Measurements from ENCODE around the gene COPS9.

The COPS9 gene

DNA sequence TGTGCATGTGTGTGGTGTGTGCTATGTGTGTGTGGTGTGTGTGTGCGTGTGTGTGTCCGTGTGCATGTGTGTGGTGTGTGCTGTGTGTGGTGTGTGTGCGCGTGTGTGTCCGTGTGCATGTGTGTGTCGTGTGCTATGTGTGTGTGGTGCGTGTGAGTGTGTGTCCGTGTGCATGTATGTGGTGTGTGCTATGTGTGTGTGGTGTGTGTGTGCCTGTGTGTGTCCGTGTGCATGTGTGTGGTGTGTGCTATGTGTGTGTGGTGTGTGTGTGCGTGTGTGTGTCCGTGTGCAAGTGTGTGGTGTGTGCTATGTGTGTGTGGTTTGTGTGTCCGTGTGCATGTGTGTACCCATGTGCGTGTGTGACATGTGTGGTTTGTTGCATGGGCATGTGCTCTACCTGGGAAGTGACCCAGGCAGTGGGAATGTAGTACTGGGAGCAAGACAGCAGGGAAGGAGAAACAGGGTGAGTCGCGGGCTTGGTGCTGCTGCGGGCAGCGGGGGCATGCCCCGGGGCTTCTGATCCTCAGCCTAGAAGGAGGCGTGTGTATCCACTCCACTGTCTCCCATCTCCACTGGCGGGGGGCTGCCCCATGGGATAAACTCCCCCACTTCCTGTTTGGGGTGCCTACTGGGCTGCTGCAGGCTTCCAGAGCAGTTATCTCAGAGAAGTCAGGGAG lies 11.9 kb upstream of the COPS9 start:
- no peak for DNase-seq (ENCODE audit: low read depth)

DNA sequence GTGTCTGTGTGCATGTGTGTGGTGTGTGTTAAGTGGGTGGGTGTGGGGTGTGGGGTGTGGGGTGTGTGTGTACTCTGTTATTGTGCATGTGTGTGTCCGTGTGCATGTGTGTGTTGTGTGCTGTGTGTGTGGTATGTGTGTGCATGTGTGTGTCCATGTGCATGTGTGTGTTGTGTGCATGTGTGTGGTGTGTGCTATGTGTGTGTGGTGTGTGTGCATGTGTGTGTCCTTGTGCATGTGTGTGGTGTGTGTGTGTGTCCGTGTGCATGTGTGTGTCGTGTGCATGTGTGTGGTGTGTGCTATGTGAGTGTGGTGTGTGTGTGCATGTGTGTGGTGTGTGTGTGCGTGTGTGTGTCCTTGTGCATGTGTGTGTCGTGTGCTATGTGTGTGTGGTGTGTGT lies 11.3 kb upstream of the COPS9 start:
- DNase-seq (ENCODE audit: low read depth): no peak

DNA sequence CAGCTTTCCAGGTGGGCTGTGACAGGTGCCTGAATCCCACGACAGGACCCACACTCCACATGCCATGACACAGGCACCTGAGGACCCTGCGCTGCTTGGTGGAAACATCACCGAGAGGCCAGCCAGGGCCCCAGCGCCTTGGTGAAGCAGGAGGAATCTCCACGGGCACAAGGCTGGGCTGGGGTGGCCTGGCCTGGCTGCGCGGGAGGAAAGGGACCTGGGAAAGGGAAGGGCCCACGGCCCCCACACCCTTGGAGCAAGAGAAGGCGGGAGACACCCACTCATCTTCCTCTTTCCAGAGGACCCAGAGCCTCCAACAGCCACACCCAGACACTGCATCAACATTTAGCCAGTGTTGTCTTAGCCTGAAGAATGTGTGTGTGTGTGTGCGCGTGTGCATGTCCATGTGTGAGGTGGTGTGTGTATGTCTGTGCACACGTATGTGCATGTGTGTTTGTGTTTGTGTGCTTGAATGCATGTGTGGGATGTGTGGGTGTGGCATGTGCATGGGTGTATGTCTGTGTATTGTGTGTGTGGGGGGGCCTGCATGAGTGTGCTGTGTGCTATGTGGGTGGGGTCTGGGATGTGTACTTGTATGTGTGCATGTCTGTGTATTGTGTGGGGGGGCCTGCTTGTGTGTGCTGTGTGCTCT lies 10.6 kb upstream of the COPS9 start:
- no peak for DNase-seq (ENCODE audit: low read depth)

DNA sequence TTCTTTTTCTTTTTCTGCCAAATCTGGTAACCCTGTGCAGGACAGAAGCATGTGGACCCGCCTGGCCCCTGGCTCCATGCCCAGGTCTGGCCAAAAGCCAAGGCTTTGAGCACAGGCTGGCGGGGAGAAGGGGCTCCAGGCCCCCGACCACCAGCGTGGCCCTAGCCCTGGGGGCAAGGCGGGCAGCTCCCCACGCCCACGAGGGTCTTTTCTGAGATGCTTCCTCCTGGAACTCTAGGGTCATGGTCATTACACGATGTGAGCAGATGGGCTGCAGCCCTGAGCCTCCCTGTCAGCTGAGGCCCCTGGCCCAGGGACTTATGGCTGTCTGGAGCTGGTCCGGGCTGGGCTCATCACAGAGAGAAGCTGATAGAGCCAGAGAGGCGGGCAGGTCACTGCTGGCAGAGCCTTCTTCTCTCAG lies 10.0 kb upstream of the COPS9 start:
- DNase-seq (ENCODE audit: low read depth): no peak

DNA sequence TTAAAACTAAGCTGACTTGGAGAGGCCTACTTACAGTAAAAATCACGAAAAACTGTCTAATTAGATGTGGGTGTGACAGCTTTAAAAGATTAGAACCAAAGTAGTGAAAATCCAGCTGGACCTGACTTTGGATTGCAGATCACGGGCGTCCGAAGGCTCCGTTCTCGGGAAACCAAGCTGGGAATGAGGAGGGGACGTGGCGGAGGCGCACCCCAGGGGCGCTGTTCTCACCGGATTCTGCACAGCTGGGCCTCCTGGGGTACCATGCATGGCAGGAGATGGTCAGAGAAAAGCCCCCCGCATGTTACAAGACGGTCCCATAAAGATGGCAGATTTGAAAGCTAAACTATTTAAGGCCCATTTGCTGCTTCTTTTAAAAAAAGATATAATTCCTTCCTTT lies 9.4 kb upstream of the COPS9 start:
- DNase-seq (ENCODE audit: low read depth): no peak

DNA sequence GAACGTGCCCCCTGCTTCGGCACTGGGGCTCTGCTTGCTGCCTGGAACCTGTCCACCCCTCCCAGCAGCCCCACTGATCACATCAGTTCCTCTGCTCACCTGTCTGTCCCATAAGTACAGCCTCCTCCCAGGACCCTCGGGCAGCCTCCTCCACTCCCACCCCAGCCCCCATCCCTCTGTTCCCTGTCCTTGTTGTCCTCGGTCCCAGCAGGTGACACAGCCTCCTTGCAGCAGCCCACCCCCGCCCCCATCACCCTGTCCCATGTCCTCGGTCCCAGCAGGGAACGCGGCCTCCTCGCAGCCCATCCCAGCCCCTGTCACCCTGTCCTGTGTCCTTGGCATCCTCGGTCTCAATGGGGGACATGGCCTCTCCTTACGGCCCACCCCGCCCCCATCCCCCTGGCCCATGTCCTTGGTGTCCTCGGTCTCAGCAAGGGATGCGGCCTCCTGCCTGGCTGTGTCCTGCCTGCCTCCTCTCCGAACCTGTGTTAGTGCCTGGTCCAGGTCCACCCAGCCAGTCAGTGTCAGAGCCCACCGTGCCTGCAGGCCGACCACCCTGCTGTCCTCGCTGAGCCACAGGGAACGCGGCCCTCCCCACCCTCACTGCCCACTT lies 8.7 kb upstream of the COPS9 start:
- DNase-seq (ENCODE audit: low read depth): no peak

DNA sequence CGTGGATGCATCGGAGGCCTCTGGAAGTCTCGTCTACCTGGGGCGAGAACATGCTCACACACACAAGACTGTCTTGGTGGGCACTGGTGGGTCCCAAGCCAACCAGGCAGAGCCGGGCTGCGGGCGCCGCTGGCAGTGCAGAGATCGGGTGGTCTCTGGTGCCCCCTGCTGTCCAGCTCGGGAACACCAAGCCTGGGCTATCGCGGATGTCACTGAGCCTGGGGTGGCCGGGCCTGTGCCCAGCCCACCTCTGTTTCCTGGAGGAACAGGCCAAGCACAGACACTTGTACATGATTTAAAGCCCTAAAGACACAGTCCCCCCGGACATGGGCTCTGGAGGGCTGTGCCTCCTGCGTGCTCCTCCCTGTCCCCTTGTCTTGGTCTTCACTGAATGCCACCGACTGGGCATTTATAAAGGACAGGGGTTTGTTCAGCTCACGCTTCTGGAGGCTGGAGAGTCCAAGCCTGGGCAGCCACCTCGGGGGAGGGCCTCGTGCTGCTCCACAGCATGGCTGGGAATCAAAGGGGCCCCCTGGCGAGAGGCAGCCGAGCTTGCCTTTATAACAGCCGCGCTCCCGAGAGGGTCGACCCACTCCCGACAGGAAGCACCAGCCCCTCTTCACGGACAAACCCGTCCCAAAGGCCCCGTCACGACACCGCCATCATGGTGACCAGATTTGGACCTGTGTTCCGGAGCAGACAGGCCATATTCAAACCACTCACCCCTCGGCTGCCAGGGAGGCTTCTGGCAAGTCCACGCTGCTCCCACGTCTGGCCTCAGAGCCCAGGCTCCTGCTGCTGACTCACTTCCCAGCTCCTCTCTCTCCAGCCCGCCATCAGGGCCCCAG lies 7.9 kb upstream of the COPS9 start:
- DNase-seq (ENCODE audit: low read depth): peak; percentile 67

DNA sequence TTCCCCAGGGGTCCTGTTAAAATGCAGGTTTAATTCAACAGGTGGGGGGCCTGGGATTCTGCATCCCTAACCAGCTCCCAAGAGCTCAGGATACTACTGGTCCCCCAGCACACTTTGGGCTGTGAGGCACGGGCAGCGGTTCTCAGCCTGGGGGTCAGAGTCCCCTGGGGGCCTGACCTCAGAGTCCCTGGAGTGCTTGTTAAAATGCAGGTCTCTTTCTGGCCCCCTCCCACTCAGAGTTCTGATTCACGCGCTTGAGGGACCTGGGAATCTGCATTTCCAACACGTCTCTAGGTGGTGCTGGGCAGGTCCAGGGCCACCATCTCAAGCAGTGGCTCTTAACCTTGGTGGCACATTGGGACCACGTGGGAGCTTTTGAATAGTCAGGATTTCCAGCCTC lies 7.2 kb upstream of the COPS9 start:
- no peak for DNase-seq (ENCODE audit: low read depth)

DNA sequence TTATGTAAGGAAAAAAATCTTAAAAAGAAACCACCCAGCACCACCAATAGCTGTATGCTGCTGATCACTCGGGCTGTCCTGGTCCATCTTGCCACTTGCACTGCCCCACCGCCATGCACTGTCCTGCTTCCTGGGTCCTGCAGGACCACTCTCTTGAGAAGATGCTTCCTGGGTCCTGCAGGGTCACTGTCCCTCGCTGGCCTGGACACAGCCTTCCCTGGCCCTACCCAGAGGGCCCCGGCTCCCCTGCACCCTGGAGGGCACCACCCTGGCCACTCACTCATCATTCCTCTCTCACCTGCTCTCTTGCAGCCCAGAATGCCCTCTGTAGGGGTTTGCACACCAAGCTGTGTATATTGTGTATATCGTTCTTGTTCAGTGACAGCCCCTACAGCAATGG lies 6.8 kb upstream of the COPS9 start:
- DNase-seq (ENCODE audit: low read depth): no peak

DNA sequence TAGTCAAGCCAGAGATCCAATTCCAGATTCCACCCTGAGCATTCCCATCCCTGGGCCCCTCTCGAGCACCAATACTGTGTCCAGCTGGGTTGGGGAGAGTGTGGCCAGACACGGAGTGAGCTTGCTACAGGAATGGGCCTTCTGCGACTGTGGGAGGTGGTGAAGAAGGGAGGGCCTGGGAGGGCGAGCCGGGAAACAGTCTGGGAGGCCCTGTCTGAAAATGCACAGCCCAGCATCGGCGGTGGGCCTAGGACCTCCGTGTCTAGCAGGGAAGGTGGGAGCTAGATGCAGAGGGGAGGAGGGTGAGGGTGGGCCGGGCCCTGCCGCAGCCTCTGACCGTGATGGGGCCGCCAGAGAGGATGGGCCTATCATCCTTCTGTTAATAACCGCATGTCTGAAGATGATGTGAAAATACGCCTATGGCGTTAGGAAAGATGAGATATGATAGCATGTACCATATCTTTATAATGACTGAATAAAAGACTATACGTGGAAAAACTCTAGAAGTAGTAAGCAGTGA lies 6.2 kb upstream of the COPS9 start:
- DNase-seq (ENCODE audit: low read depth): no peak

DNA sequence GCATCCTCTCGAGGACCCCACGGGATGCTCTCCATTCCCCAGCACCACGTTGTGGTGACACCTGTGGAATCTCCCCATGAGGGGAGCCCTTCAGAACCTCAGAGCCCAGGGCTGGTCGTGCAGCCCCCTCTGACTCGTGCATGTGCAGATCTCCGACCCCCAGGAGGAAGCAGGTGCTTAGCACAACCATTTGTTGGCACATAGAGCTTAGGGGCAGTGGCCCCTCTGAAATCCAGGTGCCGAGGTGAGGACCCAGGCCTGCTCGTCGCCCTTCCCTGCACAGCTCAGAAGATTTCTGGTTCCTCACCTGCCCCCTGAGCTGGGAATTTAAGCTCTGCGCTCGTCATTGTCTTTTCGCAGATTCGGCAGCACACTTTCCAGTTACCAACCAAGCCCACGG lies 5.6 kb upstream of the COPS9 start:
- no peak for DNase-seq (ENCODE audit: low read depth)

DNA sequence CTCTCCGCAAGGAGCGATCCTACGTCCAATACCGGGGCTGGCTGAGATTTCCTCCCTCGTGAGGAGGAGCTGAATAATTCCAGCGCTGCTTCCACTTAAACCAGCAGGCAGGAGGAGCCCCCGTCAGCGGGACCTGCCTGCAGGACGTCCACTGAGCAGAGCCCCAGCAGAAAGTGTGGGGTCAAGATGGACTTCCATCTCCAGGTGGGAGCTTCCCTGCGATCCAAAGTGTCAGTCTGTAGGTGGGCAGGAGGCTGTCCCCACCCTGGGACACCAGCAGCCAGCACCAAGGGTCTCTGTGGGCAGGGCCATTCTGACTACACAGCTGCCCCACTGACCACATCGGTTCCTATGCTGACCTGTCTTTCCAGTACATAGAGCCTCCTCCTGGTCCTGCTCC lies 4.8 kb upstream of the COPS9 start:
- no peak for DNase-seq (ENCODE audit: low read depth)

DNA sequence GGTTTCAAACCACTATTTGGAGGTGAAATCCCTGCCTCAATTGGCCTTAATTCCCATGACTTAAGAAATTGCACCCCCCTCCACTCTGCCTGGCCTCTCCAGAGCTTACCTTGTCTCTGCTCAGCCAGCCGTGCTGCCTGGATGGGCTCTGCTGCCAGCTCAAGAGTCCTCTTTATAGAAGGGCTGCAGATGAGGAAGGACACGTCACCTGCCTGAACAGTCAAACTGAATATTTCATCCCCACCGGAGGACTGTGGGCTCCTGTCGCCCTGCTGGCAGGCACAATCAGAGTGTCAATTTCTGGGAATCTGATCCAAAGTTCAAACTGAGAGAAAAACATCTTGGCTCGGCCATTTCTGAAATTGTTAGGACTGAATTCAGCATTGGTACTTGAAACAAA lies 4.4 kb upstream of the COPS9 start, which contains the start of gene OTOS:
TSS of gene OTOS (minus strand) at position 148 of the 400 bp plus-strand sequence. CDS start 332 bp downstream, outside the sequence.
- no peak for DNase-seq (ENCODE audit: low read depth)

DNA sequence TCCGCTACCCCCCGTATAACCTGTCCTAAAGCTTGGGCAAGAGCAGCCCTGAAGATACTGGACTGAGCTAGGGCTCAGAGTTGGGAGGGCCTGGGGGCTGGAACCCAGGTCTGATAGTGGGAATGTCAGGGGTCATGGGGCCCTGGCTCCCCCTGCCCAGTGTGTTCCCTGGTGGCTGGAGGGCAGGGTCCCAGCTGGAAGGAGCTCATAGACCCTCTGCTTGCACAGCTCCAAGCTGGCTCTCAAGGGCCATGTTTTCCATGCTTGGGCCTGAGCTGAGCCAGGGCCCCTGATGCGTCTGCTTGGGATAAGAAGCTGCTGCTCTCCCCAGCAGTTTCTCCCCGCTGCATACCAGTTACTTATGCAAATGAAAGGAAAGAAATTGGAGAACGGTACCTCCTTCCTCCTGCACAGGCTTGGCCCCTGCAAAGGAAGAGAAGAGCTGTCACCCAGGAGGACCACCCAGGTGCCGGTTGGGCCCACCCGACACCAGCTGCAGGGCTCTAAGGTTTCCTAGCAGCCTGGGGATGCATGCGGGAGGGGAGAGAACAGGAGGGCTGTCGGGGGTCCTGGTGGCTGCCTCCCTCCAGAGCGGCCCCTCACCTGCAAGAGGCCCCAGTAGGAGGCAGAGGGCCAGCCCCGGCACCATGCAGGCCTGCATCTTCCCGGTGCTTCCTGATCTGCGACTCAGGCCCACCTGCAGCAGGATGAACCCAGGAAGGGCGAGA lies 3.7 kb upstream of the COPS9 start:
- no peak for DNase-seq (ENCODE audit: low read depth)

DNA sequence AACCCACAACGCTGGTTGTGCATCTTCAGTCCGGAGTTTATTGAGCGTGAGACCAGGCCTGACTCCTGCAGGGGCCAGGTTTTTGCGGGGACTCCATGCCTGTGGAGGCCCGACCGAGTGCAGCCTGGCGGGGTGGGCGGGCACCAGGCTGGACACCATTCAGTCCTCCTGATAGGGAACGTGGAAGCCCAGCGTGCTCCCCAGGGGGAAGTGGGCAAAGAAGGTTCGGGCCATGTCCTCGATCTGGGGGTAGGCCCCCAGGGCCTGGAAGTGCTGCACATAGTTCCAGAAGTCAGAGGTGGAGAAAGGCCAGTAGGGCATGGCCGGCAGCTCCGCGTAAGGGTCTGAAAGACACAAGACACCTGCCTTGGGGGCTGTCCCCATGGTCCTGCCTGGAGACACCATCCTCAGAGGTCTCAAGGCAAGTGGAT lies 2.9 kb upstream of the COPS9 start:
- DNase-seq (ENCODE audit: low read depth): no peak

DNA sequence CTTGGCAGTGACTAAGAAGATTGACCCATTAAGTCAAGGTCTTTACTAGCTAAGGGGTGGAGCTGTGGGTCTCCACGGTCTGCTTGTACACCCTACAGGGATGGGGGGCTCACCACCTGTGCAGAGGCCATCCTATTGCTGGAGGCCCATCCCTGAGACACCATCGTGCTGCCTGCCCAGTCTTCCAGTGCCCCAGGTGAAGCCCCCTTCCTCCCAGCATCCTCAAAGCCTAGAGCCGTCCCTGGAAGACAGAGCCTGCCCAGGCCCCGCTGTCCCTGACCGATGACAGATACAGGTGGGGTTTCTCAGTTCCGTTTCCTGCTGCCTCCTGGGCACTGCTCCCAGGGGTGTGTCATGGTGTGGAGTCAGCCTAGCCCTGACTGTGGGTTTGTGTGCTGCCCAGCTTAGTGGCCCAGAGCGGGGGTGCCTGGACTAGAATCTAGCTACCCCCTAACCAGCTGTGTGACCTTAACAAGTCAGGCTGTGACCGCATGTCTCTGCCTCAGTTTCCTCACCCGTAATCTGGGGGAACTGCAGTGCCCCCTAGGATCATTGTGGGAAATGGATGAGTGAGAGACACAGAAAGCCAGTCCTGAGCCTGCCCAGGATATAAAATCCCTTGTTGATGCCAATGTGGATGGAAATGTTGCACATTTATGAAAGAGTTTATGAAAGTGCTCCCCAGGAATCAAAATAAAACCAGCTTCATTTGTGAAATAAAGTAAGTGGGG lies 2.3 kb upstream of the COPS9 start:
- DNase-seq (ENCODE audit: low read depth): no peak

DNA sequence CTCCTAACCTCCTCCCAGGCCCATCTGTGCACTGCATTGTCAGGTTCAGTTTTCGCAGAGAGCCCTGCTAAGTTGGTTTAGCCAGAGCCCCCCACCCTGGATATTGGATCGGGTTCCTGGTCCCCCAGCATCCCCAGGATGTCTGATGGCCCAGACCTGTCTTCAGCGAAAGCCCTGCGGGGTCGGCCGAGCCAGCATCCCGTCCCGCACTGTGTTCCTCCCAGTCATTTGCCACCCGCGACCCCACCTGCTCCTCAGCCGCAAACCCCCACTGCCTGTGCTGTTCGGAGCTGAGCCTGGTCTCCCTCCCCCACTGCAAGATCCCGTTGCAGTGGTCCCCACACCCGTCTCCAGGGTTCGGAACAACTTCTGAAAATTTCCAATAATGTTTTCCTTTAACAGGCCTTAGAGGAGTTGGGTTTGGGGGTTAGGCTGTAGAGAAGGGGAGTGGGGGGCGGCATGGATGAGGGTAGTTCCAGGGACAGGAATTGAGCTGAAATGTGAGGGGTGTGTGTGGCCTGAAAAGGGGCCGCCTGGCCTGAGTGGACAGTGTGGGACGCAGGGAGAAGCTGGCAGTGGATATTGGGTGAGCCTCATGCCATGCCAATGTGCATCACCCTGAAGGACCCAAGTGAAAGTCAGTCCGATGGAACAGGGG lies 1.6 kb upstream of the COPS9 start:
- no peak for DNase-seq (ENCODE audit: low read depth)

DNA sequence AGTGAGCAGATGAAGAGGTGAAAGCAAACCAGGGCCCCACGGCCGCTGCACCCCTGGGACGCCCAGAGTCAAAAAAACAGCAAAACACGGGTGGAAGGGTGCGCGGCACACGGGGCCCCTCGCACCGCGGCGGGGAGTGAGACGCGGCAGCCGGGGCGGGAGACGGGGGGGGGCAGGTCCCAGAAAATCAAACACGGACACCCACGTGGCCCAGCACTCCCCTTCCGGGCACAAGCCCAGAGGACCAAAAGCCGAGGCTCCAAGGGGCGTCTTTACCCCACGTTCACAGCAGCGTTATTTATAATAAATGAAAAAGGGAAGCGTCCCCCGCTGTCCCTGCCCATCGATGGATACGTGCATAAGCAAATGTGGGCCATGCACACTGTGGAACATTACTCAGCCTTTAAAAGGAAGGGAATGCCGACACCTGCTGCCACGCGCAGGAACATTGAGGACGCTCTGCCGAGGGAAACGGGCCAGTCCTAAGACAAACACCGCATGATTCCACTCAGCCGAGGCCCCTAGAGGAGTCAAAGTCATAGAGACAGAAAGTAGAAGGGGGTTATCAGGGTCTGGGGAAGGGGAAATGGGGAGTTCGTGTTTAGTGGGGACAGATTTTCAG lies 677 bp upstream of the COPS9 start:
- DNase-seq (ENCODE audit: low read depth): no peak

DNA sequence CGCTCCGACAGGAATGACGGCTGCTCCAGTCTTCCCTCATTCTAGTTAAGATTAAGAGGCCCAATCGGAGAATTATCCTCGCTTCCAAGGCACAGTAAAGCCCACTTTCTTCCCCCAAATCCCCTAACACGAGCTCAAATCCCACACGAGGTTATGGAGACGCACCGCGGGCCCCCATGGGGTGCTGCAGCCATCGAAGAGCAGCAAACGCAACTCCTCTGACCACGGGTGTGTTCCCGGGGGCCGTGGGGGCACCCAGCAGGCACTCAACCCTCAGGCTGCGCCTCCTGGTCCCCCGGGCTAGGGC lies 446 bp downstream of the COPS9 start:
- DNase-seq (ENCODE audit: low read depth): no peak

DNA sequence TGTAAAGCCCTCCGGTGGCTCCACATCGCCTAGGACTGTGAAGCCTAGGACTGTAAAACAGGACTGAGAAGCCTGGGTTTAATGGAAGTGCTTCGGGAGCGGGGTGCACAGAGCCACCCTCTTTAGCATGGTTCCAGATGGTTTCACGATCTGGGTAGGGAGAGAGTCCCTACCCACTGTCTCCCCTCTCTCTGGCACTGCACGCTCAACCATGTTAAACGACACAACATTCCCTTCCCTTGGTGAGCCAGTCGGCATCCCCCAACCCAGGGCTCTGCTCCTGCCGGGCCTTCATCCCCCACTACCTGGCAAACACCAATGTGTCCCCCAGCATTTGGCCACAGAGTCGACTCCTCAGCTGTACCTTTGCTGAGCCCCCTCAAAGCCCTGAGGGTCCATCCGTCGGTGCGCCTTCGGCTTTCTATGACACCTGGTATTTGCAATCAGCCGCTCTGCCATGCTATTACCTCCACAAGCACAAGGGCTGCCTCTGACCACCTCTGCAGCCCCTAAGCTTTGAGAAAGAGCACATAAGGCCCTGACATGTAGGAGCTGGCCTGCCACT lies 1.1 kb downstream of the COPS9 start:
- no peak for DNase-seq (ENCODE audit: low read depth)

All from T follicular helper cell (primary cell).